ENCODE results near the gene LAMB3.

GRCh38 chr1:209587789-209588188 lies 64.4 kb downstream of the LAMB3 start:
- TF ChIP-seq CTCF (conservative IDR thresholded peaks at IDR 0.05) (no peak), EZH2 (IDR thresholded peaks at IDR 0.05; ENCODE audit: low read depth) (no peak)

Data from PC-9 (cell line).